Upper lobe of left lung (tissue), 4 donors: Measurements from ENCODE around the gene TTC22.

Experiments
- CTCF ChIP-seq, 6 experiments: fragments of 450-650 bp in 4 of 6; fragments of 200-600 bp in 2 of 6; sonication (generic) in 2 of 6; IDR thresholded peaks; one replicate each; pipeline ENCODE4 v1.5.1; 2016 to 2019; ENCODE audit warnings: antibody characterized with exemption in 6 of 6
- POLR2AphosphoS5 ChIP-seq, 2 donors: sonication (generic); formaldehyde crosslinking; IDR thresholded peaks; one replicate each; pipeline ENCODE4 v1.5.1; 2017; ENCODE audit warnings: antibody characterized with exemption in 2 of 2

GRCh38 chr1:54848134-54848948, 47.2 kb upstream of the TTC22 start:
- no peak for TF ChIP-seq CTCF (IDR thresholded peaks at IDR 0.05)
- no peak for TF ChIP-seq POLR2AphosphoS5 (IDR thresholded peaks at IDR 0.05)
